Omental fat pad (tissue), 4 donors: ENCODE results near the gene DSN1. TPM values are rescaled to one million over a fixed set of nuclear protein-coding genes. Genes with fewer than 3 reads are reported as not detected.

Experiments
- ATAC-seq: fragments of 150-250 bp; one replicate; pipeline ENCODE4 v1.9.1; 2016; ENCODE audit warnings: mild to moderate bottlenecking, moderate library complexity; ENCODE audit not compliant: low FRiP score
- DNase-seq: peaks from one replicate; pipeline ENCODE4 v3.0.0-alpha.2; 2019; ENCODE audit warnings: low spot score
- CTCF ChIP-seq, 3 donors: fragments of 450-650 bp; IDR thresholded peaks; one replicate each; pipeline ENCODE4 v1.5.1; 2016 to 2017; ENCODE audit warnings: antibody characterized with exemption in 3 of 3, mild to moderate bottlenecking in 3 of 3, moderate library complexity in 2 of 3
- total RNA-seq, 4 donors: library from RNA; depleted of rRNA; stranded (reverse); fragments of >200 nt; gene quantifications; one replicate each; pipeline ENCODE4 v1.1.0, GENCODE V29; 2016

Gene DSN1
- total RNA-seq, 4 donors from 2014 or later = 4.5 to 13.9 (median 5.0) TPM

DNA sequence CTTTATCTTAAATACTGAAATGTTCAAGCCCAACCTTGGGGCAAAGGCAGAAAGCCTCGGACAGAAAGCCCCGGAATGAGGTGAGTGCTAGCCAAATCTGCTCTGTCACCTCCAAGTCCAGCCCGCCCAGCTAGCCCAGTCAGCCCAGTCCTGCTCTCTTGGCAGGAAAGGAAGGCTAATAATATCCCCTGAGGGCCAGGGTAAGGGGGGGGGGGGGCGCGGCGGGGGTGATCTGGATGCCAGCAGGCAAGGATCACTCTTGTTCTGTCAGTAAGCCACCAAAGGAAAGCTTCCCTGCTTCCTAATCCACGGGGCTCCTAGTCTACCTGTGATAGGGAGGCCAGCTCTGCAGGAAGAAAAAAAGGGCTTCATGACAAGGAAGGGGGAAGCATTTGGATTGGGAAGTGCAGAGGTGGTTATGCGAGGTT, 28.8 kb downstream of the DSN1 start:
- TF ChIP-seq CTCF (IDR thresholded peaks at IDR 0.05) = no peak
- no peak for DNase-seq
- no peak for ATAC-seq

DNA sequence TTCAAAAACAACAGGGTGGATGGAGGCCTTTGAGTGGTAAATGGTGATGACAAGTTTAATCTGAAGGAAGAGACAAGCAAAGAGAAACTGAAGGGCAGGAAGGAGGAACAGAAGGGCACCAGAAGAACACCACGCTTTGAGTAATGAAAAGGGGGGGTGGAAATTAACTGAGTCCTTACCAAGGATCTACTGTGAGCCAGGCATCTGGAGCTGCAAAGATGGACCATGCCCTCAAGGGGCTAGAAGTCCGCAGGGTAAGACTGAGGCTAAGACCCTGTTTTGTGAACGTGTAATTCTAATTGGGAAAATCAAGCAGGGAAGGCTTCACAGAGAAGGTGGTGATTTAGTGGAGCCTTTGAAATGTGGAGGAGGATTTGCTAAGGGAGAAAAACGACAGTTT, 29.3 kb downstream of the DSN1 start:
- no peak for TF ChIP-seq CTCF (IDR thresholded peaks at IDR 0.05)
- no peak for DNase-seq
- ATAC-seq = no peak

DNA sequence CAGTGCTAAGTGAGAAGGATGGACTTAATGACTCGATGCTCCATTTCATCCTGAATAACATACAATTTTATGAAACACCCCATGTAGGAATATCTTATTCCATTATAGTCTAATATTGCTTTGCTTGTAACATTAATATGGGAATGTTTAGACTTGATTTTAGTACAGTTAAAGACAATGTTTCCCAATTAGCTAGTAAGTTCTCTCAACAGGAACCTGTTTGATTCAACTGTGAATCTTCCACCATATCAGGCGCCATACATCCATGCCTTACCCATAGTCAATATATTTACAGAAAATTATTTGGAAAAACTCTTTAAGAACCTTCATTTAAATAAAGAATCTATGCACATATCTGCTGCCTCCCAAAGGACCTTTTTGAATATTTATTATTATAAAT, 31.0 kb downstream of the DSN1 start:
- no peak for TF ChIP-seq CTCF (IDR thresholded peaks at IDR 0.05)
- DNase-seq = no peak
- no peak for ATAC-seq

- DNase-seq (no peak), ATAC-seq (no peak)
- no peak for TF ChIP-seq CTCF (IDR thresholded peaks at IDR 0.05)
These were observed 32.5 kb downstream of the DSN1 start for GRCh38 chr20:36741072-36741471.

GRCh38 chr20:36737183-36737499, 36.4 kb downstream of the DSN1 start:
- DNase-seq = no peak
- ATAC-seq = no peak
- no peak for TF ChIP-seq CTCF (IDR thresholded peaks at IDR 0.05)

GRCh38 chr20:36736451-36737182, 36.9 kb downstream of the DSN1 start:
- TF ChIP-seq CTCF (IDR thresholded peaks at IDR 0.05) = no peak
- no peak for DNase-seq
- no peak for ATAC-seq

DNA sequence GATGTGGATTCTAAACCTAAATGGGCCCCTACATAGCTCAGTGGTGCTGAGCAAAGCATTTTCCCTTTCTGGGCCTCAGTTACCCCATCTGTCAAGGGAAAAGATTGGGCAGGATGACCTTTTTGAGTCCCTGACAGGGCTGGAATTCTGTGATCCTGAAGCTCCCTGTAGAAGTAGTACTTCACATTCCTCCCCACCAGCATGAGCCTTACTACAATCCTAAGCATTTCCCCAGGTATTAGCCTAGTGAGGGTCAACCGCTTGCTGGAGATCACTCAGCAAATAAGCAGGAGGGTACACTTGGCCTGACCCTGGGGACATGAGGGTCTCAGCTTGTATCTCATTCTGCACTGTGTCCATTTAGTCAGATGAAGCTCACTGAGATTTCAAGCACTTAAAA, 41.1 kb downstream of the DSN1 start:
- DNase-seq (no peak), ATAC-seq (no peak)
- TF ChIP-seq CTCF (IDR thresholded peaks at IDR 0.05) = no peak
